NCI-H1436 (cell line): ENCODE data around the gene C3AR1.
"Not testable (repeated sequence)": the region's sequence is repeated elsewhere in the genome, so short reads cannot be mapped to it uniquely, and the experiment has no call there.

ENCODE experiments used
- DNase-seq: peaks from one replicate; lab custom pipeline; 2025; lab: John Stamatoyannopoulos, UW

Gene C3AR1

DNA sequence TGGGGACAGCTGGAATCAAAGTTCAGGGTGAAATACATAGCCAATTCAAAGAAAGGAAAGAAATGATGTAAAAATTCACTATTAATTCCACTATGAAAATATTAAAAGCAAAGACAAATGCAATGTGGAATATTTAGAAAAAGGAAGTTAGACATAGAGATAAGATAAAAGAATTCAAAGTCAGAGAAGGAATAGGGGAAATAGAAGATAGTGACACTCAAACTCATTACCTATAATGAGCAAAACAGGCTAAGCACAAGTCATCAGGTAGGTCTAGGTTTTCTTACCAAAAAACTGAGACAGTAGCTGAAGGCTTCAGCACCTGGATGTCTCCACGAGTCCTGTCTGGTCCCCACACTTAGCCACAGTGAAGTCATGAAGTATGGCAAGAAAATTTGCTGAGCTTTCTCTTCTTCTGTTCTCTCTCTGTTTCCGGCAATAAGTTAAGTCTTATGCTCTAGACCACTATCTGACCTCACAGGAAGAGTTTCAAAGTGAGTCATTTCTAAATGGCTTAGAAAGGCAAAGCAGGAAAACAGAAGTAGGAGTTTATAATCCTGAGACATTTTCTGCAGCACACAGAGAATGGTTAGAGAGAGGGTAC lies at the start of gene C3AR1:
Gene C3AR1 (minus strand): TSS at position 369 of the 604 bp plus-strand sequence. CDS start 6,174 bp downstream, outside the sequence.
- DNase-seq, result no peak

DNA sequence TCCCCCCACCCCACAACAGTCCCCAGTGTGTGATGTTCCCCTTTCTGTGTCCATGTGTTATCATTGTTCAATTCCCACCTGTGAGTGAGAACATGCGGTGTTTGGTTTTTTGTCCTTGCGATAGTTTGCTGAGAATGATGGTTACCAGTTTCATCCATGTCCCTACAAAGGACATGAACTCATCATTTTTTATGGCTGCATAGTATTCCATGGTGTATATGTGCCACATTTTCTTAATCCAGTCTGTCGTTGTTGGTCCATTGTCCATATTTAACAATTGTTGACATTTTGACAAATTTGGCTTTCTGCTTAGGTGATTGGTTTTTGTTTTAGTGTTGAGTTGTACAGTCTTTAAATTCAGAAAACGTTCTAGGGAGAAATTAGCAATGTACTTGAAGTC lies 47.0 kb upstream of the C3AR1 start:
- not testable (repeated sequence) for DNase-seq

DNA sequence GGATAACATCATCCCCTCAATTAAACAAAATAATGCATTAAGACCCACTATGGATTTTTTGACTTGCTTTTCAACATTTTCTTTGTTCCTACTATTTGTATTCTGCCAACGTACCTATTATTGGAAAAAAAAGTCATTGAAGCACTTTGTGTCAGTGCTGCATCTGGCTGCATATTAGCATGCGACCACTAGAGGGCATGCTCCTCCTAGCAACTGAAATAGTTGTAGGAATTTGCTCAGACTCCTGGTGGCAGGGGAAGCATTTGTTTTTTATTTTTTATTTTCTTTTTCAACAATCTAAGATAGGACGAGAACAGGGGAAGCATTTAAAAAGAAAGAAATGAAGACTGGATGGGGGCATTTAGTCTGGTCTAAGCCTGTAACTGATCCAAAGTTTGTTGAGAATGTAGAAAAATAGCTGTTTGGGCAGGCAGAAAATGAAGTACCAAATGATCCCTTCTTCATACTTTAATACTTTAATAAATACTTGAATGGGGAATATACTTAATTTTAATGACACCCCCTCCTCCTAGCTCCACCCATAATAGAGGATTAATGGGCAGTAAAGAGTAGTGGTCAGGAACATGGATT lies 42.7 kb upstream of the C3AR1 start:
- DNase-seq, result peak; percentile 40

DNA sequence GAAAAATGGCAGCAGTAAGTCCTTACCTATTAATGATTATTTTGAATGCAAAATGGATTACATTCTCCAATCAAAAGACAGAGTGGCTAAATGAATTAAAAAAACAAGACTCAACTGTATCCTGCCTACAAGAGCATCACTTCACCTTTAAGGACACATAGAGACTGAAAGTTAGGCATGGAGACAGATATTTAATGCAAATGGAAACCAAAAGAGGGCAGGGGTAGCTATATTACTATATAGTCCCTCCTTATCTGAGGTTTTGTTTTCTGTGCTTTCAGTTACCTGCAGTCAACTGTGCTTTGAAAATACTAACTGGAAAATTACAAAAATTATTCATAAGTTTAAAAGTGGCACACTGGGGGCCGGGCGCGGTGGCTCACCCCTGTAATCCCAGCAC lies 33.1 kb upstream of the C3AR1 start:
- no peak for DNase-seq

DNA sequence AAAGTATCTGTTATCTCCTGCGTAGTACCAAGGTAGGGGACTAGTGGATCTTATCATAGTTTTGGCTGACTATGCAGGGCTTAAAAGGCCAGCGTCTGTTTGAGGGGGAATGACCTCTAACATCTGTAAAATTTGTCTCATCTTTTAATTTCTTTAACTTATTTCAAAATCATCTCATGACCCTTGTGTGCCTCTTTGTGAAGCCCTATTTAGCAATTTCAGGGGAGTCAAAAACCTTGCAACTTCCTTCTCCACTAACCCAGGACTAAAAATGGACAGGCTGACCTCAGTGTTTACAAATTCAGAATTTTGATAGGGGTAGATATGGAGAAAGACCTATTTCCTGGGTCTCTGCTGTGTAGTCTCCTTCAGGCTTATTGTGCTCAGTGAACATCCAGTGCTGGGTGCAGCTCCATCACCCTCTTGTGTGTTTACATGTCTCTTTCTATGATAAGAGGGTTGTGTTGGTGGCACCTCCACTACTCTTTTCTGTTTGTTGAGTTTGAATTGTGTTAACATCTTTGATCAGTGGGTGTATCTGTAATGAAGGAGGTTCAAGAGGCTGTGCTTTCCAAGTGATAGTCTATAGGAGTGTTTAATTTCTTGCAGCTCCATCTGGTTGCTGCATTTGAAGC lies 30.2 kb upstream of the C3AR1 start:
- no peak for DNase-seq

DNA sequence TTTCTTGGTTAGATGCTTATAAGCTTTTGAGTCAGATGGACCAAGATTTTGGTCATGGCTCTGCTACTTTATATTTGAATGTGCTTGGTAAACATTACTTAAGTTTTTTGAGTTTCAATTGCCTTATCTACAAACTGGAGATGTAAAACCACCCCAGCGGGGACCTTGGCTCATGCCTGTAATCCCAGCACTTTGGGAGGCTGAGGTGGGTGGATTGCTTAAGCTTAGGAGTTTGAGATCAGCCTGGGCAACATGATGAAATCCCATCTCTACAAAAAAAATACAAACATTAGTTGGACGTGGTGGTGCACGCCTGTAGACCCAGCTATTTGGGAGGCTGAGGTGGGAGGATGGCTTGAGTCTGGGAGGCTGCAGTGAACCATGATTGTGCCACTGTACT lies 27.1 kb upstream of the C3AR1 start:
- DNase-seq, result no peak

DNA sequence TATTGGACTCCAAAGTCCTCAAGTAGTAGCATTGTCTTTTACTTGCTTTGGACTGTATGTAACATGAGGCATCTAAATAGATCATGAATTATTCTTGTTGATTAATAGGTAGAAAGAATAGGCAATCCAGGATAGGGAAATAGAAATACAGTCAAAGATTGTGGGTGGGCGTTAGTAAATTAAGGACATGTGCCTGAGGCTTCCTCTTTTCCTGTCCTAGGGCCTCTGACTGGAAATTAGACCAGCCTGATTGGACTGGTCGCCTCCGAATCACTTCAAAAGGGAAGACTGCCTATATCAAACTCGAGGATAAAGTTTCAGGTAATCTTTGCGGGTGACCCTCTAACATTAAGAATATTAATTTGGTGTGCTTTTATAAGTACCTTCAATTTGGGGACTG lies 23.6 kb upstream of the C3AR1 start:
- DNase-seq, result no peak

DNA sequence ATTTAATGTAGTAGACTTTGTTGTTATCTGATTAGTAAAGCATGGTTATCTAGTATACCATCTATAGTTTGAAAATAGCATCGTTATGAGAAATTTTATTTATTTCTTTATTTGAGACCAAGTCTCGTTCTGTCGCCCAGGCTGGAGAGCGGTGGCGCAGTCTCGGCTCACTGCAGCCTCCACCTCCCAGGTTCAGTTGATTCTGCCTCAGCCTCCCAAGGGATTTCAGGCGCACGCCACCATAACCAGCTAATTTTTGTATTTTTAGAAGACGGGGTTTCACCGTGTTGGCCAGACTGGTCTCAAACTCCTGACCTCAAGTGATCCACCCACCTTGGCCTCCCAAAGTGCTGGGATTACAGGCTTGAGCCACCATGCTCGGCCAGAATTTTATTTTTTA lies 23.1 kb upstream of the C3AR1 start:
- not testable (repeated sequence) for DNase-seq

DNA sequence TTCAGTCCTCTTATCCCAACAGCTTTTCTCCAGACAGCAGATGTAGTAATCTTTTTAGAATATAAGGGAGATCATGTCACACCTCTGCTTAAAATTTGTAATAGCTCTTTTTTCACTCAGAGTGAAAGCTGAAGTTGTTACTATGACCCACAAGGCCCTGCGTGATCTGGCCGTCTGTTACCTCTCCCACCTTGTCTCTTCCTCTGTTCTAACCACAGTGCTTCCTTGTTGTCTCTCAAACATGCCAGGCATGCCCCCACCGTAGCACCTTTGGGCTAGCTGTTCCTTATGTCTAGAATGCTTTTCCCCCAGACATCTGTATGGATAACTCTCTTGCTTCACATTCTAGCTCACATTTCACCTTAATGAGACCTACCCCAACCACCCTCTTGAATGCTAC lies 22.4 kb upstream of the C3AR1 start:
- no peak for DNase-seq

DNA sequence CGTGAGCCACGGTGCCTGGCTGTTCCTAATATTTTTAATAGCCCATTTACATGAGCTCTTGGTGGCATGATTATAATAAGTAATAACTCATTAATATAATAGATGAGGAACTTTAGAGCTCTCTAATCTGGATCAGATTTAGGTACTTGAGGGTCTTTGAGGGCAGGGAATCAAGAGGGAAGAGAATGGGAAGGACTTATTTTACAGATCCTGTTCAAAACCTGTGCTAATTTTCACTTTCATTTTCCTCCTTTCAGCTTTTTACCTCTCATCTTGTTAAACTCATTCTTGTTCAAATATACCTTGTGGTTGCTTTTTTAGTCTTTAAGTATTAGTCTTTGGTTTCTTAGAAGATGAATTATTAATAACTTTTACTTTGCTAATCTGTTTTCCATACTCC lies 21.5 kb upstream of the C3AR1 start:
- DNase-seq, result no peak

DNA sequence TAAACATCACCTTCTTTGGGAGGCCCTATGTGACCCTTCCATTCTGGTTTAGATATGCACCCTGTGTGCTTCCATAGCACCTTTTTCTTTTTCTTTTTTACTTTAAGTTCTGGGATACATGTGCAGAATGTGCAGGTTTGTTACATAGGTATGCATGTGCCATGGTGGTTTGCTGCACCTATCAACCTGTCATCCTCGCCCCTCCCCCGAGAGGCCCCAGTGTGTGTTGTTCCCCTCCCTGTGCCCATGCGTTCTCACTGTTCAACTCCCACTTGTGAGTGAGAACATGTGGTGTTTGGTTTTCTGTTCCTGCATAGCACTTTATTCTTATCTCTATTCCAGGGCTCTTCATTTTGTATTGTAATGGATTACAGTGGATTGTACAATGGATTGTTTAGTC lies 18.2 kb upstream of the C3AR1 start:
- DNase-seq, result not testable (repeated sequence)

DNA sequence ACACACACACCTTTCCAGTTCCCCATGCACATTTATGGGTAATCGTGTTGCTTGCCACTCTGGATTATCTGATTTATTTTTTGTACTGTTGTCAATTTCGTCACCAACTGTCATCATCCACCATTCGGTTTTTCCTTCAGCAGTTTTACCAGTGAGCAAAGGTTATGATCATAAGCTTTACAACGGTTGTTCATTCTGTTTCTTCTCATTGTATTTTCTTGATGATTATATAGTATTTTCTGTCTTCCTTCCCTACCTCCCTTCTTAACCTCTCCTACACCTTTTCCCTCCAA lies 16.6 kb upstream of the C3AR1 start:
- no peak for DNase-seq

DNA sequence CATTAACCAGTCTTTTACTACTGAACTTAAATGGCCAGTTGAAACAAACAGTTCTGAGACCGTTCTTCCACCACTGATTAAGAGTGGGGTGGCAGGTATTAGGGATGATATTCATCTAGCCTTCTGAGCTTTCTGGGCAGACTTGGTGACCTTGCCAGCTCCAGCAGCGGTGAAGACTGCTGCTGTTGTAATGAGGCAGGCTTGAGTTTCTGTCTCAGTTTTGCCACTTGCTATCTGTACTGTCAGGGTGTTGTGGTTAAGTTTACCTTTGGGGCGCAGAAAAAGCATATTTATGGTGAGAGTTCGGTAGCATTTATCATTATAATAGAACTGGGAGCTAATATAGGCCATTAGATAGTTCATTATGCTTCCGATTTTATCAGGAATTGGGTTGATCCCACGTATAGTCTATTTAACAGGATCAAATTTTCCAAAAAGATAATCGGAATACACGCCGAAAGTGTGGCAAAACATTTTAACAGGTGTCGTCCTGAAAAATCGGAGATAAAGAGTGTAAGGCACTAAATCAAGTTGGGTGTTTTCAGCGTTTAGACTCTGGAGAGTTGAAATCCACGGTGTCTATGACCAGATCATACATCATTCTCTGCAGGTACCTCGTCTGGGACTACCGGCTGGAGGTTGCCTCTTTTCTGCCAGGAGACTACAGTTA lies 15.2 kb upstream of the C3AR1 start:
- DNase-seq, result no peak

DNA sequence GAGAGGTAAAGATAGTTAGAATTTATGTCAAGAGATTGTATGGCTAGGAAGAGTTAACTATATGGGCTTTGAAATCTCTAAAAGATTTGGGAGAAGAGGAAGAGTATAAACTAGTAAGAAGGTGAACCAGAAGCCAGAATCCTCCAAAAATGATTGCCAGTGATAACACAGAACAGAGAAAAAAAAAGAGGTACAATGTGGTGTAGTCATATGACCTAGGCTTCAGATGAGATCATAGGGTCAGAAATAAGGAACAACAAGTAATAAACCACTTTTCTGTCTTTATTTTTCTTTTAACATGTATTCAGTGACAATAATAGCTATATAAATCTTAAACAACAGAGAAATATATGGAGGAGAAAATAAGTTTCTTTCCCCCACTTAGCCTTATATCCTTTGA lies 14.0 kb upstream of the C3AR1 start:
- DNase-seq, result no peak

DNA sequence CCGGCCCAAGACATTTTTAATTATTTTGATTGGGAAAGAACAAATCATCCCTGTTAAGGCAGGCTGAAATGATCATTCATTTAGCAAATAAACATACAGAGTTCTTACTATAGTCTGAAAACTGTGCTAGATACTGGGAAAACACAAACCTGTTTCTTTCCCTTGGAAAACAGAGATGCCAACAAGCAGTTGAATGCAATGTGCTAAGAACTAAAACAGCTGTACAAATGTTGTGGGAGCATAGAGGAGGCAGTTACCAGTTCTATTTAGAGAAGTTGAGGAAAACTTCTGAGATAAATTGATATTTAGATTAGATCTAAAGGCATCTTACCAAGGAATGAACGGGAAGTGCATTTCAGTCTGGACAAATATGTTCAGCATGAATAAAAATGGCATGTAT lies 12.8 kb upstream of the C3AR1 start:
- DNase-seq, result no peak

DNA sequence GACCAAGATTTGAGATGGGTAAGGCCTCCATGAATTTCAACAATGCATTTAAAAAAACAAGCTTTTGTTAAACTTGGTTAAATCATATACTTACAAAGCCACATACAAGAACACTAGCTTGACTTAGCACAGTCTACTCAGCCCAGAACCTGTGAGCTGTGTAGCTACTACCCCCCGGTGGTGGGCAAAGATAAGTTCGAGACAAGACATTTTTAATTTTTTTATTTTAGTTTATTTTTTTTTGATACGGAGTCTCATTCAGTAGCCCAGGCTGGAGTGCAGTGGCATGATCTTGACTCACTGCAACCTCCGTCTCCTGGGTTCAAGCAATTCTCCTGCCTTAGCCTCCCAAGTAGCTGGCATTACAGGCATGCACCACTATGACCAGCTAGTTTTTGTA lies 12.2 kb upstream of the C3AR1 start:
- peak; percentile 58 for DNase-seq

DNA sequence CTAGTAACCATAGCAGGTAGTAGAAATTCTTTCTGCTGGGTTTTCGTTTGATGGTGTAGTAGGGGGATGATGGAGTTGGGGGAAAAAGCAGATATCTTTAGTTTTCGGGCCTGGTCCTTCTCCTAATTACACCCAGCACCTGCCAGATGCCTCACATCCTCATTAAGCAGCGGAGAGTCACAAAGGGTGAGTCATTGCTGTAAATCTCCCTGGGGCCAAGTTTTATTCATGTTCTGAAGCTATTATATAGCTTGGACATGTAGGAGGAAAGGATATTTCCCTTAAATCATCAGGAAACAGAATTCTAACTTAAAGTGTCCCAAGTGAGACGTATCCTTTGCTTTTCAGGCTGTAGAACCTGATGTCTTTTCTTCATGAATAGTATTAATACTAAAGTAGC lies 11.0 kb upstream of the C3AR1 start:
- DNase-seq, result peak; percentile 10

DNA sequence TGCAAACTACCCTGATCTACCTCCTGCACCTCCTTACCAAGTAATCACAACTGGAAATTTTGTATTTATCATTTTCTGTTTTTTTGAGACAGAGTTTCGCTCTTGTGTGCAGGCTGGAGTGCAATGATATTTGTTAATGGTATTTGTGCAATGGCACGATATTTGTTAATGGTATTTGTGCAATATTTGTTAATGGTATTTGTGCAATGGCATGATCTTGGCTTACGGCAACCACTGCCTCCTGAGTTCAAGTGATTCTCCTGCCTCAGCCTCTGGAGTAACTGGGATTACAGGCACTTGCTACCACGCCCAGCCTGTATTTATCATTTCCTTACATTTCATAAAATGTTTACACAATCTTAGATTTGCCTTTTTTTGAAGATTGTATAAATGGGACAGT lies 10.2 kb upstream of the C3AR1 start:
- DNase-seq, result no peak

DNA sequence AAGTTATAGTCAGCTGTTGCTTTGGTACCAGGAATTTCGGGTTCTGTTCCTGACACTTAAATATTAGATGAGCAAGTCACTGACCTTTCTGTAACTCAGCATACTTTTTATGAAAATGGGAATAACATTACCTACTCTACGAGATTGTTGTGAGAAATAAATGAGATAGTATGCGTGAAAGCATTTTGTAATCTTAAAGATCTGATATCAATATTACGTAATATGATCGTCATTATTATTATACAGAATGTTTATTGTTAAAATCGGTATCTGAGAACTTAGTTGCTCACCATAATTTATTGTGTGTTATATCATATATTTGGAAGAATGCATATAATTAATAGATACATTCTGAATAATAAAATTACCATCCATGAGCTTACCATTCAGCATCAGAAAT lies 9.8 kb upstream of the C3AR1 start:
- no peak for DNase-seq

DNA sequence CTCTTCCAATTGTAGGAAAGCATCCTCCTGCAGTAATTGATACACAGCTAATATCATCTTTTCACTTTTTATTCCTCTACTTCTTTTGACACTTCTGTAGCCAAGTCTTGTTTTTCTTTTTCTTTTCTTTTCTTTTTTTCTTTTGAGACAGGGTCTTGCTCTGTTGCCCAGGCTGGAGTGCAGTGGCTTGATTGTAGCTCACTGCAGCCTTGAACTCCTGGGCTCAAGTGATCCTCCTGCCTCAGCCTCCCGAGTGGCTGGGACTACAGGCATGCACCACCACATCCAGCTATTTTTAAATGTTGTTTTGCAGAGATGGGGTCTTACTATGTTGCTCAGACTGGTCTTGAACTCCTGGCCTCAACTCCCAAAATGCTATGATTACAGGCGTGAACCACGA lies 5.7 kb upstream of the C3AR1 start:
- not testable (repeated sequence) for DNase-seq

DNA sequence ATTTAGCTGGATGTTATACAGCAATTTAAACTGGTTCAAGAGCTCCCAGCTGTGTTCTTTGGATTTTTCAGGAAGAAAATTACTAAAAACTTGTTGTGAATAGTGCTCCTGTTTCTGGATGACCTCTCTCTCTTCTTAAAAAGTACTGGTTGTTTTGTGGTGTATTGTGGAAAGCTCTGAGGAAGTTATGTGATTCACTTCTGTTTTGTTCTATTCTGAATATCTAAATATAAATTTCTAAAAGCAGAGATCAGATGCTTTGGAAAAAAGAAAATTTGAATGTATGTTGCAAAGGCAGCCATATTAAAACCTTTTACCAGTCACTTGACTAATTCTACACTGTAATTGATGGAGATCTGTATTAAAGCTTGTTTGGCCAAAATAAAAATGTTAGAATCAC lies 3.4 kb upstream of the C3AR1 start:
- no peak for DNase-seq

DNA sequence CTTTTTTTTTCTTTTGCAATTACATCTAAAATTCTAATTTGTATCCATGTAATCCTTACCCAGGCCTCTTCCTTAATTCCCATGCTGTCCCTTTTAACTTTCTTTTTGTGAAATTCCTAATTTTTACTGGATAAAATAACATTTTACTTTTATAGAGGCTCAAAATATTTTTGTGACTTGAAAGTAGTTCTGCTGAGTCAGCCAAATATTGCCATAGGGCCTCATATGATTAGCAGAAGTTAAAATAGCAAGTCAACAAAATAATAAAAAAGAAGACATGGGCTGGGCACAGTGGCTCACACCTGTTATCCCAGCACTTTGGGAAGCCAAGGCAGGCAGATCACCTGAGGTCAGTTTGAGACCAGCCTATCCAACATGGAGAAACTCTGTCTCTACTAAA lies 2.0 kb downstream of the C3AR1 start:
- no peak for DNase-seq

DNA sequence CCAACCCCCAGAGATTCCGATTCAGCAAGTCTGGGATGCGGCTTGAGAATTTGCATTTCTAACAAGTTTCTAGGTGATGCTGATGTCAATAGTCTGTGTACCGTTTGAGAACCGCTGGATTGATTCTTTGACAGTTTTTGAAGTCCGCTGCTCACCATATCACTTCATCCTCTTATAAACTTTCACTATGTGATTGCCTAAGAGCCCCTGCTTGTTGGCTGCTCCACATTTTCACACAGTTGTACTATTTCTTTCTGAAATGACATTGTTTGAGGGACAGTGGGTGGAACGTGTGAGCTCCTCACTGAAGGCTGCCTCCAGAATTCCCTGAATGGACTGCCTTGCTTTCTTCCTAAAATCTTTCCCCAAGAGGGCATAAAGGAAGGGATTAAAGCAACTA lies 7.7 kb downstream of the C3AR1 start:
- no peak for DNase-seq

DNA sequence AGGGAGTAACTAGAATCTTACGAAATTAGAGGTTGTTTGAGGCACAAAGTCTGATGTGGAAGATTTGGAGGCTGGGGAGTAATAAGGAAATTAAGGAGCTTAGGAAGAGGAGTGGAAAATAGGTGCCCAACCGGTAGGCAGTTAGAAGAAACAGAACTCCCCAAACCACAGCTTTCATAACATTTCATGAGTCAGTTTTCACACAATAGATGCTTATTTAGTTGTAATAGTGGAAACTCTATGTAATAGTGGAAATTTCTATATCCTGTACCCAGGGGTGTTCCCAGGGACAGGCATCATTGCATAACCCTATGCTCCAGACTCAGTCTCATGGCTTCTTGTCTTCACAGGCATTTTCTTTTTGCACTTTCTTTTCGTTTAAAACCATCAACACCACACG lies 8.3 kb downstream of the C3AR1 start:
- DNase-seq, result no peak
